ENCODE data around the gene ASXL2.

Gene ASXL2

GRCh38 chr2:25894135-25894830 is 16.0 kb upstream of the ASXL2 start:
- H3K27me3 ChIP-seq (replicated peaks; ENCODE audit: control insufficient read depth, insufficient read depth, low read length, poor library complexity, severe bottlenecking) = no peaks in the 10 kb centered on the region
- H3K4me3 ChIP-seq (ENCODE audit: insufficient read depth, low read depth, low read length, poor library complexity, severe bottlenecking) = no peak overlapping the region
- no peaks in the 10 kb centered on the region for H3K4me1 ChIP-seq (ENCODE audit: control insufficient read depth, insufficient read depth, low read length, poor library complexity, severe bottlenecking)
- H3K27ac ChIP-seq (ENCODE audit: insufficient read depth, low read length, poor library complexity, severe bottlenecking) = no peak overlapping the region
- H3K9me3 ChIP-seq (ENCODE audit: control insufficient read depth, low read length) = no peaks in the 10 kb centered on the region
- DNase-seq = no peak
- no peaks in the 10 kb centered on the region for H3K36me3 ChIP-seq (ENCODE audit: control insufficient read depth, insufficient read depth, low read length)

- no peaks in the 10 kb centered on the region for H3K27me3 ChIP-seq (replicated peaks; ENCODE audit: control insufficient read depth, insufficient read depth, low read length, poor library complexity, severe bottlenecking)
- no peak for DNase-seq
- no peaks in the 10 kb centered on the region for H3K4me1 ChIP-seq (ENCODE audit: control insufficient read depth, insufficient read depth, low read length, poor library complexity, severe bottlenecking)
- no peak overlapping the region for H3K4me3 ChIP-seq (ENCODE audit: insufficient read depth, low read depth, low read length, poor library complexity, severe bottlenecking)
- no peak overlapping the region for H3K27ac ChIP-seq (ENCODE audit: insufficient read depth, low read length, poor library complexity, severe bottlenecking)
- H3K36me3 ChIP-seq (ENCODE audit: control insufficient read depth, insufficient read depth, low read length) = no peaks in the 10 kb centered on the region
- H3K9me3 ChIP-seq (ENCODE audit: control insufficient read depth, low read length) = no peaks in the 10 kb centered on the region
These were observed 13.4 kb upstream of the ASXL2 start for GRCh38 chr2:25891672-25892071.

GRCh38 chr2:25887624-25888242 is 9.4 kb upstream of the ASXL2 start:
- H3K36me3 ChIP-seq (ENCODE audit: control insufficient read depth, insufficient read depth, low read length) = no peaks in the 10 kb centered on the region
- no peaks in the 10 kb centered on the region for H3K27me3 ChIP-seq (replicated peaks; ENCODE audit: control insufficient read depth, insufficient read depth, low read length, poor library complexity, severe bottlenecking)
- H3K4me3 ChIP-seq (ENCODE audit: insufficient read depth, low read depth, low read length, poor library complexity, severe bottlenecking) = no peak overlapping the region
- DNase-seq = no peak
- H3K9me3 ChIP-seq (ENCODE audit: control insufficient read depth, low read length) = no peaks in the 10 kb centered on the region
- H3K4me1 ChIP-seq (ENCODE audit: control insufficient read depth, insufficient read depth, low read length, poor library complexity, severe bottlenecking) = no peaks in the 10 kb centered on the region
- no peak overlapping the region for H3K27ac ChIP-seq (ENCODE audit: insufficient read depth, low read length, poor library complexity, severe bottlenecking)

GRCh38 chr2:25885933-25886332 is 7.6 kb upstream of the ASXL2 start:
- Histone ChIP-seq H3K36me3 (ENCODE audit: control insufficient read depth, insufficient read depth, low read length) (no peaks in the 10 kb centered on the region), H3K4me1 (ENCODE audit: control insufficient read depth, insufficient read depth, low read length, poor library complexity, severe bottlenecking) (no peaks in the 10 kb centered on the region), H3K27ac (ENCODE audit: insufficient read depth, low read length, poor library complexity, severe bottlenecking) (no peak overlapping the region), H3K9me3 (ENCODE audit: control insufficient read depth, low read length) (no peaks in the 10 kb centered on the region), H3K27me3 (replicated peaks; ENCODE audit: control insufficient read depth, insufficient read depth, low read length, poor library complexity, severe bottlenecking) (no peaks in the 10 kb centered on the region), H3K4me3 (ENCODE audit: insufficient read depth, low read depth, low read length, poor library complexity, severe bottlenecking) (no peak overlapping the region)
- DNase-seq = no peak

- H3K27ac ChIP-seq (ENCODE audit: insufficient read depth, low read length, poor library complexity, severe bottlenecking) = no peak overlapping the region
- no peak overlapping the region for H3K4me3 ChIP-seq (ENCODE audit: insufficient read depth, low read depth, low read length, poor library complexity, severe bottlenecking)
- H3K4me1 ChIP-seq (ENCODE audit: control insufficient read depth, insufficient read depth, low read length, poor library complexity, severe bottlenecking) = no peaks in the 10 kb centered on the region
- DNase-seq = no peak
- no peaks in the 10 kb centered on the region for H3K9me3 ChIP-seq (ENCODE audit: control insufficient read depth, low read length)
- H3K36me3 ChIP-seq (ENCODE audit: control insufficient read depth, insufficient read depth, low read length) = no peaks in the 10 kb centered on the region
- H3K27me3 ChIP-seq (replicated peaks; ENCODE audit: control insufficient read depth, insufficient read depth, low read length, poor library complexity, severe bottlenecking) = no peaks in the 10 kb centered on the region
These were observed 3.5 kb upstream of the ASXL2 start for GRCh38 chr2:25881764-25882163.

GRCh38 chr2:25879133-25879730 is 945 bp upstream of the ASXL2 start:
- peak overlapping the region; percentile 50 for H3K27ac ChIP-seq (ENCODE audit: insufficient read depth, low read length, poor library complexity, severe bottlenecking)
- DNase-seq = no peak
- no peaks in the 10 kb centered on the region for H3K36me3 ChIP-seq (ENCODE audit: control insufficient read depth, insufficient read depth, low read length)
- no peaks in the 10 kb centered on the region for H3K9me3 ChIP-seq (ENCODE audit: control insufficient read depth, low read length)
- H3K27me3 ChIP-seq (replicated peaks; ENCODE audit: control insufficient read depth, insufficient read depth, low read length, poor library complexity, severe bottlenecking) = no peaks in the 10 kb centered on the region
- no peak overlapping the region for H3K4me3 ChIP-seq (ENCODE audit: insufficient read depth, low read depth, low read length, poor library complexity, severe bottlenecking)
- no peaks in the 10 kb centered on the region for H3K4me1 ChIP-seq (ENCODE audit: control insufficient read depth, insufficient read depth, low read length, poor library complexity, severe bottlenecking)

- Histone ChIP-seq H3K4me1 (ENCODE audit: control insufficient read depth, insufficient read depth, low read length, poor library complexity, severe bottlenecking) (no peaks in the 10 kb centered on the region), H3K27ac (ENCODE audit: insufficient read depth, low read length, poor library complexity, severe bottlenecking) (peak overlapping the region; percentile 96), H3K4me3 (ENCODE audit: insufficient read depth, low read depth, low read length, poor library complexity, severe bottlenecking) (peak overlapping the region; percentile 98), H3K36me3 (ENCODE audit: control insufficient read depth, insufficient read depth, low read length) (no peaks in the 10 kb centered on the region), H3K9me3 (ENCODE audit: control insufficient read depth, low read length) (no peaks in the 10 kb centered on the region), H3K27me3 (replicated peaks; ENCODE audit: control insufficient read depth, insufficient read depth, low read length, poor library complexity, severe bottlenecking) (no peaks in the 10 kb centered on the region)
- peak; percentile 41 to 48 (median 48) for DNase-seq
These were observed 591 bp downstream of the ASXL2 start for GRCh38 chr2:25877431-25878360.

GRCh38 chr2:25872134-25872533 is 6.2 kb downstream of the ASXL2 start:
- peaks cover 7% of the 10 kb centered on the region for H3K36me3 ChIP-seq (ENCODE audit: control insufficient read depth, insufficient read depth, low read length)
- no peaks in the 10 kb centered on the region for H3K4me1 ChIP-seq (ENCODE audit: control insufficient read depth, insufficient read depth, low read length, poor library complexity, severe bottlenecking)
- H3K9me3 ChIP-seq (ENCODE audit: control insufficient read depth, low read length) = no peaks in the 10 kb centered on the region
- DNase-seq = no peak
- H3K4me3 ChIP-seq (ENCODE audit: insufficient read depth, low read depth, low read length, poor library complexity, severe bottlenecking) = no peak overlapping the region
- H3K27me3 ChIP-seq (replicated peaks; ENCODE audit: control insufficient read depth, insufficient read depth, low read length, poor library complexity, severe bottlenecking) = no peaks in the 10 kb centered on the region
- no peak overlapping the region for H3K27ac ChIP-seq (ENCODE audit: insufficient read depth, low read length, poor library complexity, severe bottlenecking)

- Histone ChIP-seq H3K4me3 (ENCODE audit: insufficient read depth, low read depth, low read length, poor library complexity, severe bottlenecking) (no peak overlapping the region), H3K27me3 (replicated peaks; ENCODE audit: control insufficient read depth, insufficient read depth, low read length, poor library complexity, severe bottlenecking) (no peaks in the 10 kb centered on the region), H3K9me3 (ENCODE audit: control insufficient read depth, low read length) (no peaks in the 10 kb centered on the region), H3K36me3 (ENCODE audit: control insufficient read depth, insufficient read depth, low read length) (peaks cover 7% of the 10 kb centered on the region), H3K27ac (ENCODE audit: insufficient read depth, low read length, poor library complexity, severe bottlenecking) (no peak overlapping the region), H3K4me1 (ENCODE audit: control insufficient read depth, insufficient read depth, low read length, poor library complexity, severe bottlenecking) (no peaks in the 10 kb centered on the region)
- DNase-seq = no peak
These were observed 10.8 kb downstream of the ASXL2 start for GRCh38 chr2:25867396-25868003.
